NOMO-1 treated with DMSO at 0.1 percent for 48 hours (cell line): ENCODE data around the gene PTPRD.

ENCODE experiments used
- DNase-seq: peaks from one replicate; lab custom pipeline; 2025; ENCODE audit not compliant: unreplicated experiment; lab: John Stamatoyannopoulos, UW

PTPRD gene

DNA sequence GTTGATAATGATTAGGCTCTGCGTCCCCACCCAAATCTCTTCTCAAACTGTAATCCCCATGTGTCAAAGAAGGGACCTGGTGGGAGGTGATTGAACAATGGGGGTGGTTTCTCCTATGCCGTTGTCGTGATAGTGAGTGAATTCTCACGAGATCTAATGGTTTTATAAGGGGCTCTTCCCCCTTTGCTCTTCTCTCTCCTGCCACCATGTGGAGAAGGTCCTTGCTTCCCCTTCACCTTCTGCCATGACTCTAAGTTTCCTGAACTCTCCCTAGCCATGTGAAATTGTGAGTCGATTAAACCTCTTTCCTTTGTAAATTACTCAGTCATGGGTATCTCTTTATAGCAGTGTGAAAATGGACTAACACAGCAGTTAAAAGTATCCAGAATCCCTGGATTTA lies 2098.0 kb downstream of the PTPRD start:
- no peak for DNase-seq

DNA sequence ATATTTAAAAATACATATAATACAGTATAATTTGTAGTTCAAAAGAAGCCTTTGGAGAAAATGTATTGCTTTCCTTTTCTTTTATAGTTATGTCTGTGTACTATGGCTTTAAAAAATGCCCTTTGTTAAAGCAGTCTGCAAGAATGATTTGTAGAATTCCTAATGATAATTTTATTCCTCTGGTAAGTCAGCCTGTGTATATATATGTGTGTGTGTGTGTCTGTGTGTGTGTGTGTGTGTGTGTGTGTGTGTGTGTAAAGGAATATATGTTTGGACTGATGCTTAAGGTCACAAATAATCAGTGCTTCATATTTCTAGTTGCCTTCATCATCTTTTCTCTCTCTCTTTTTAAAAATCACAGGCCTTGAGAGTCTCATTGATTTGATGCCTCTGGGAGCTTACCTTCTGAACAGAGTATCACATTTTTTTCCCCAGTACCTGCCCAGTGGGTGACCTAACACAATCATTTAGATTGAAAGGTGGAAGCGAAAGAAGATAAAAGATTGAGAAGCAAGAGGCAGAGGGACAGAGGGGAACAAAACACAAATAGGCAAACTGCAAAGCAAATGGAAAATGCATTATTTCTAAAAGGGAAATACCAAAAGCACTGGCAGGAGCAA lies 2104.0 kb downstream of the PTPRD start:
- no peak for DNase-seq

DNA sequence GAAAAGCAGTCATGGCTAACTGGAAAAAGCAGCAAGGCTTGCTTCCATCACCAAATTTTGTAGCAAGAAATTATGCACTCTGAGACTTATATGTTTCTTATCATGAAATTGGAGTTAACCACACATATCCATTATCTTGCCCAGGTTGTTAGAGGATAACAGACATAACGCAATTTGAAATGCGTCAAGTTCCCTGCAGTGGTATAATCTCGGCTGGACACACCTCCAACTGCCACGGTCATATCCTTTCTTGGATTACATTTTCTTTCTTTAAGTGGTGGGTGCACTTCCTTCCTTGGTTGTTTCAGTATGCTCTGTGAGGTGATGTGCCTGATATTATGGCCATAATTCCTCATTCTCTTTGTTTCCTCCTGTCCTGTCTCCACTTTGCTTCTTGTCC lies 2118.2 kb downstream of the PTPRD start:
- no peak for DNase-seq

GRCh38 chr9:8492679-8493078 lies 2120.1 kb downstream of the PTPRD start:
- no peak for DNase-seq

- no peak for DNase-seq
Observed at GRCh38 chr9:8492024-8492423, 2120.8 kb downstream of the PTPRD start.

DNA sequence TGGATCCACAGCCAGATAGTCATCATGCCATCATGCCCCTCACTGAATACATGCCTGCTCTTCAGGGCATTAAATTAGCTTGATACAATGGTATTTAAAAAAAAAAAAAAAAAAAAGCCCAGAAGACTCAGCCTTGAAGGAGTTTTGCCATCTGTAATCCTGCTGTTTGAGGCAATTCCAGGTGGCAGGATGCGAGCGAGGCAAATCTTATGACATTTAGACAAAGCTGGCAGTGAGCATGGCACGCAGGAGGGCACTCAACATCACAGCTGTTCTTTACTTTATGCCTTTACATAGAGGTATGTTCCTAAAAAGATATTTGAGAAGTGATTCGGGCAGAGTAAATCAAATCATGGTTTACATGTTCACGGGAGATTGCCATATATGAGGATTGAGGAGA lies 2121.2 kb downstream of the PTPRD start:
- DNase-seq: no peak

DNA sequence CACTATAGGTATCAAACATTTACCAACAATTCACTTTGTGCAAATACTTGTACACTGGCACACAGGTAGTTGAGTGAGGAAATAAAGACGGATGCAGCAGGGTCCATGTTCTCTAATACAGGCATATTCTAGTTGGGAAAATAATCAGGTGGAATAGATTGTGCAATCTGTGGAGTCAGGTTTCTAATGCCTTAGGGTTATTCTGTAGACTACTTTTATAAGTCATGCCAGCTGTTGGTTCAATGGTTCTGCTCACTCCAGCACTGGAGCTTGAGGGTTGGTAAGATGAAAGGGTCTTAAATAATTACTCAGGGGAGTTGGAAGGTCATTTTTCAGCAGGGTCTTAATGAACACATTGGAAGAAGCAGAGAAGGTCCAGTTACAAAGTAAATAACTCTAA lies 2123.0 kb downstream of the PTPRD start:
- no peak for DNase-seq

DNA sequence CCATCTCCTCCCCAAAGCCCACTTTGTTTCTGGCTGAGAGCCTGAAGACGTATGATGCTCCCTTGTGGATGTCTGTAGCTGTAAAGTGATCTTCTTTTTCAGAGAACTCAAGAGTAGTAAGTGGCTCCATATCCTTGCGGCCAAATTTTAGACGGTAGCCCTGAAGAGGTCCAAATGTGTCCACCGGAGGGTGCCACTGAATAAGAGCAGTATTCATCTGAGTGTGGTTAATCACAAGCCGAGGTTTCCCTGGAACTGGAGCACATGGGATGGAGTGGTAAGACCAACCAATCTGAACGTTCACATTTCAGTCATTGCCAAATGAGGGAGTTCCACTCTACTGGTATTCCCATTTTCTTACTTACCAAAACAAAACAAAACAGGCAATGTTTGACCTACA lies 2126.7 kb downstream of the PTPRD start:
- no peak for DNase-seq

- DNase-seq: no peak
Observed at GRCh38 chr9:8484597-8485191, 2128.1 kb downstream of the PTPRD start.

DNA sequence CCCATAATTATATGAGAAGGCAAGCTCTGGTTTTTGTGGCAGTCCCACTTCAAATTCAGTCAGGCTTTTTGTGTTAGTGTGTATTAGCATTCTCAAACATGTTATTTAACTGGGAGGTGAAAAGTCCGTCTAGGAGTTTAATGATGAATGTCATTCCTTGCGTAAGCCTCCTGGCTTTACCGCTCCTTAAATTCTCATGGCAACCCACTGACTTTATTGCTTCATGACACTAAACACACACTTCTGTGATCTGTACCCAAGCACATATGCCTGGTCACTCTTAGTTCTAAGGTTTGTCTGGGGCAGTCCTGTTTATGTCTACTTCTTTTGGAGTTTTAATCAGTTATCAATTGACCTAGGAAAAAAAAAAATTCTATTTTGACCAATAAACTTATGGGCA lies 2135.4 kb downstream of the PTPRD start:
- DNase-seq: no peak

GRCh38 chr9:8474937-8475336 lies 2137.9 kb downstream of the PTPRD start:
- DNase-seq: no peak

- DNase-seq: no peak
Observed at GRCh38 chr9:8473244-8474020, 2139.4 kb downstream of the PTPRD start.

- no peak for DNase-seq
Observed at GRCh38 chr9:8468045-8468637, 2144.7 kb downstream of the PTPRD start.

- DNase-seq: no peak
Observed at GRCh38 chr9:8457816-8458215, 2155.0 kb downstream of the PTPRD start.

DNA sequence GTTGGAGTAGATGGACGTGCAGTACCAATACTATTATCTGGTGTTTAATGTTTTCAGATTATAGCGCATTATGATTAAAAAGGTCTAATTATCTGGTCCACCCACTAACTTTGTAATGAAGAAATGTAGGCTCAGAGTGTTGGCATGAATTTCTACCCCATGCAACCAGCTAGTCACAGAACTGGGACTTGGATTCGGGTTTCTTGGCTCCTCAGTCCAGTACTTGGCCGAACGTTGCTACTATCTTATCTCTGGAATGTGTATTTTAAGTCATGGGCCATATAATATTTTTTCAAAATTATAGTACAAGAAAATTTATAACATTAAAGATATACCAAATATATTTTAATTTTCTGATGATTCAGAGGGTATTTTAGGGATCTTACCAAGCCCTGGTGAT lies 2155.7 kb downstream of the PTPRD start:
- DNase-seq: no peak

DNA sequence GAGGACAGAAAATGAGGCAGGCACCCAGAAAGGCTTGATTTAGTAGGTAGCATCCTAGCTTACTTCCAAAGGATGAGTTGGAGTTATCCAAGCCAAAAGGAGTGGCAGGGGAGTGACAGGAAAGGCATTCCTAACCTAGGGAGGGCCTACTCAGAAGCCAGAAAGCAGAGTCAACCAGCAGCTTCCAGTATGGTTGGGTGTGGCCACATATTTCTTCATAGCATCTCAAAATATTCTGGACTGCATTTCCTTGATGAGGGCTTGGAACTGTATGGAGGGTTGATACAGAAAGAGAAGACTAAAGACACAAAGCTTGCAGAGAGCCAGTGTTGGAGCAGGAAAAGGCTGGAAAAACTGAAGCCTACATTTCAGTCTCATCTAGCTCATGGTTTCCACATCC lies 2156.5 kb downstream of the PTPRD start:
- no peak for DNase-seq

DNA sequence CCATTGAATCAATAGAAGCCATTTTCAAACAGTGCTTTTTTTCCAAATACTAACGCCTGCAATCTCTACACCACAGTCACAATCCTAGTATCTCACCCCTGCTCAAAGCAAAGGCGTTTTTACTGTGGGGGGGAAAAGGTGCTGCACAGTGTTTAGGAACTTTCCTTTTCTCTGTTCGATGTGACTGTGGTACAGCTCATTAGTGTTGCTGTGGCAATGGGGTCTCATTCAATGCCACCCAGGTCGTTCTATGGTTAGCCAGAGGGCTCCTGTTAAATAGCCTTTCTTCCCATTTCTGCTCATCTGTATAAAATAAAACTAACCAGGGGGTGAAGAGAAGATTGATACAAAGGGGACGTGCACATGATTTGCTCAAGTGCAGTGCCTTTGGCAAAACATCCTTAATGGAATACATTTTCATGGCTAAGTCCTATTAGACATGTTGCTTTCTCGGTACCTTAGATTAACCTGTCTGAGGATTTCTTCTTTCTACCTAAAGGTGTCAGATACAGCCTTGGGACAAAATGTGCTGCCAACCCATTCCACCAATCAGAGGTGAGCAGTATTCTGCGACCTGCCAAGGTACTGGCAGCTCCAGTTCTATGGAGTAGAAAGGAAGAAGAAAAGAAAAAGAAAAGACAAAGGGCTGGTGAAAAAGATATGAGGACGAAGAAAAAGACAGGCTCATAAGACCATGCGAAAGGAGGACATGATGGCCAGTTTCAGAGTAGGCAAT lies 2161.8 kb downstream of the PTPRD start:
- no peak for DNase-seq

DNA sequence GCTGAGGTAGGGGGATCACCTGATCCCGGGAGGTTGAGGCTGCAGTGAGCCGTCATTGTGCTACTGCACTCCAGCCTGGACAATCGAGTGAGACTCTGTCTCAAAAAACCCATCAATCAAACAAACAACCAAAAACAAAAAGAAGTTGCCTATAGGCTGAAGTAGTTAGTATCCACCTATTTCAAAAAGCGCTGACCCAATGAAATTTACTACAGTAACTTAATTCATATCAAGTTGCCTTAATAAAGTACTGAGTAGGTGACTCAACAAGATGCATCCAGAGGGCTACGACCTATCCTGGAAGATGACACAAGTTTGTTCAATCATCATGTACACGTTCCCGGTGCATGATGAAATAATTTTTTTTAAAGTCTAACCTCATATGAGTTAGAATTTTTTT lies 2164.6 kb downstream of the PTPRD start:
- no peak for DNase-seq

GRCh38 chr9:8447601-8448000 lies 2165.2 kb downstream of the PTPRD start:
- DNase-seq: no peak

DNA sequence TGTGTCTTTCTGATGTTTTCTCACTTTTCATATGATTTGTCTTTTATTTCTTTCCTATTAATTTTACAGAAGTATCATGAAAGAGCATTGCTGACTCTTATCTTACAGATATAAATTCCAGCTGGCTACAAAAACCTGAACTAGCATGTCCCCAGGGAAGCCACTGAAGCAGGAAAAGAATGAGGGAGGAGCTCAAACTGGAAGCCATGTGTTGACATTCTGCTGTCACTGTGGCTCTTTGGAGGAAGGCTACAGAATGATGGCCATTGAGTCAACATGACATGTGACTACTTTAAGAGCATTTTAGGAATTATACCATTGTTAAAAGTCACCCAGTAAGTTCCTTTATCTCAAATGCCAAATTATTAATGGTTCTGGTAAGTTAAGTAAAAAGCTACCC lies 2174.9 kb downstream of the PTPRD start:
- DNase-seq: no peak

DNA sequence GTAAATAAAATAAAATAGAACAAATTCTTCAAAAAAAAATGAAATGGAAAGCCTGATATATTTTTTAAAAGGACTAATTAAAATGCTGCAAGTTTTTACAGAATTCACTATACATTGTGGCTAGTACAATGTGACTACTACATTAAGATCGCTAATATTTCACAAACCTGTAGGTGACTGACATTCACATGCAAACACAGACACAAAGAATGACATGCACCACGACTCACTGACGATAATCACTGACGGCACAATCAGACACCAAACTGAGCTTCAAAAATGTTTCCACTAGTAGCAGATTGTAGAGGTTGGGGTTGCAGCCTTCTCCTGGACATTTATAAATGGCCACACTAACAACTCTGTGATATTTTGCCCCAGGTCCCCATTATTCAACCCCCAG lies 2175.5 kb downstream of the PTPRD start:
- no peak for DNase-seq
